Hematopoietic multipotent progenitor cell treated with erythropoietin and hydrocortisone succinate and interleukin-3 and kit ligand, for 6 days (in vitro differentiated cells): ENCODE data around the gene HOGA1.

Experiments
- DNase-seq: peaks from one replicate; pipeline ENCODE4 v3.0.0-alpha.2; 2015

The HOGA1 gene

DNA sequence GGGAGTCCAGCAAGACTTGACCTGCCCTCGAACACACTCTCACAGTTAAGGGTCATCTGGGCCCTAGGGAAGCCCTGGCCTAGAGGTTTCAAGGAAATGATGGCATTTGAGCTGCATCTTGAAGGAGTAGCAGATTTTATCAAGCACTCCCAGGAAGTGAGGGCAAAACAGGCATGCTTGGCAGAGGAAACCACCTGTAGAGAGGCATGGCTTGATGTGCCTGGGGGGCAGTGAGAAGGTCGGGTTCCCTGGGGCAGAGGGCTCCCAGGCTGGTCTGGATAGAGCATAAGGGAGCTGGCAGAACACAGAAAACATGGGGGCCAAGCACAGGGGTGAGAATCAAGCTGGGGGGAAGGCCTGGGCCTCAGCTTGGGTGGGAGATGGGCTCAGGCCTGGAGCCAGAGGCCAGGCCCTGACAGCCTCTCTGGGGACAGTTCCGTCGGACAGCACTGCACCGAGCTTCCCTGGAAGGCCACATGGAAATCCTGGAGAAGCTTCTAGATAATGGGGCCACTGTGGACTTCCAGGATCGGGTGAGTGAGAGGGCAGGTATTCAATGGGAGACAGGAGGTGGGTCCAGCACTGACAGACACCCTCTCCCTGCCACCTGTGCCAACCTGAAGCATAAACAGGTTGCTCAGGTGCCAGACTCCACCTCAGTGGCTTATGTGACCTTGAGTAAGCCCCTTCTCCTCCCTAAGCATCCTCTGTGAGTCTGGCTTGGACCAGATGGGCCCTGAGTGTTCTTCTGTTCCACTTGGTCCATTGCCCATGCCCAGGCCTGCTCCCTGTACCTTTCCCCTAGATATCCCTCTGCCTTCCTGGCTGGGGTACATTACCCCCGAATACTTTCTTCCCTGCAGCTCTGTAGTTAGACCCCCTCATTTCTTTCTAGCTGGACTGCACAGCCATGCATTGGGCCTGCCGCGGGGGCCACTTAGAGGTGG is 3.5 kb upstream of the HOGA1 start:
- DNase-seq, result no peak

DNA sequence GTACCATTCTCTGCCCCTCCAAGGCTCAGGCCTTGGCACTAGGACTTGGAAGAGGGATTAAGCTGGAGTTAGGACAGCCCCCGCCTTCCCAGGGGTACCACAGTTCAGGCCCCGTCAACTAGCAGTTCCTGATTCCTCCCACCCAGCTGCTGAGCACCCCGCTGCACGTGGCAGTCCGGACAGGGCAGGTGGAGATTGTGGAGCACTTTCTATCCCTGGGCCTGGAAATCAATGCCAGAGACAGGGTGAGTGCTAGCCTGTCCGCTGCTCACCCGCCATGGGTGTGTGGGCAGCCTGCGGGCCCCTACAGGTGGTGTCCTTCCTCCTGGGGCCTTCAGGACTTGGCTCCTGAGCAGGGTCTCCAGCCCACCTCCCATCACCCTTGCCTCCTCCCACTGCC is 2.0 kb upstream of the HOGA1 start:
- no peak for DNase-seq

DNA sequence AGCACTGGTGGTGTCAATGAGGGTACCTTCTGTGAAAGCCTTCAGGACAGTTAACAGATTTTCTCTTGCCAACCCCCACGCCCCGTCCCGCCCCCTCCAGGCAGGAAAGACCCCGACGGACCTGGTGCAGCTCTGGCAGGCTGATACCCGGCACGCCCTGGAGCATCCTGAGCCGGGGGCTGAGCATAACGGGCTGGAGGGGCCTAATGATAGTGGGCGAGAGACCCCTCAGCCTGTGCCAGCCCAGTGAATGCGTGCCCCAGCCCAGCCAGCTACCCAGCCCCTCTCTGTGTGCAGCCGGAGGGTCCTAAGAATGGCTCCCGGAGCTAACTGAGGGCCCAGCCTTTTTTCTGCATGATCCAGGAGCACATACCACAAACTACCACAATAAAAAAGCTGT is 713 bp upstream of the HOGA1 start:
- no peak for DNase-seq

DNA sequence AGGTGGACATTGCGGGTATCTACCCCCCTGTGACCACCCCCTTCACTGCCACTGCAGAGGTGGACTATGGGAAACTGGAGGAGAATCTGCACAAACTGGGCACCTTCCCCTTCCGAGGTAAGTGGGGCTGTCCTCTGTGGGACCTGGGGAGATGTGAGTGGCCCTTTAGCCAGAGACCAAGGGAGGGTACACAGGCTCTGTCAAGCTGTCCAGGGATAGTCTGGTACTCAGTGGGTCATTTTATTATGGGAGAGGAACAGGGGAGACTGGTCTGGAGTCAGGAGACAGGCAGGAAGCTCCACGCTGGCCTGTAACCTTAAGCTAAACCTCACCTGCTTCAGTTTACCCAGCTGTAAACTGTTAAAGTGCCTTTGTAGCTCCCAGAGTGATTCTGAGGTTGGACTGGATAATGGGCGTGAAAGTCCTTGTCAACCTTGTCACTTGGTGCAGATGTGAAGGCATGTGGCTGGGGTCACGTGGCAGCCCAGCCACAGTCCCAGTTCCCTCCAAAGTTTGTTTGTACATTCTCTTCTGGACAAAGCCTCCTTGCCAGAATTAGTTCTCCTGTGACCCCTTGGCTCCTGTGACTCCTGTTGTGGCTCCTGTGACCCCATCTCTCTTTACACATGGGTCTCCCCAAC is 729 bp downstream of the HOGA1 start:
- no peak for DNase-seq

DNA sequence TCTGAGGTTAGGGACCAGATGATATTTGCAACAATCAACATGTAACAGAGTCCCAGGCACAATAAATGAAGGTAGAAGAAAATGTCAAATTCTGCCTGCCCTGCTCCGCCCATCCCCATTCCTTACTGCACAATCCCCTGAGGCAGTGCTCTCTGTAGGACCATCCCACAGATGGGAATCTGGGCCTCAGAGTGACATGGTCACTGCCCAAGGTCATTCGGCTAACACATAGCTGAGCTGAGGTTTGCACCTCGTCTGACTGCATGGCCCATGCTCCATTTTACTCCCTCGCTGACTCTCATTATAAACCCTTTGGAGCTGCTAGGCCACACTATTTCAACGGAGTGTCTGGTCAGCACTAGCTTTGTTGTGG is 1.2 kb downstream of the HOGA1 start:
- no peak for DNase-seq

DNA sequence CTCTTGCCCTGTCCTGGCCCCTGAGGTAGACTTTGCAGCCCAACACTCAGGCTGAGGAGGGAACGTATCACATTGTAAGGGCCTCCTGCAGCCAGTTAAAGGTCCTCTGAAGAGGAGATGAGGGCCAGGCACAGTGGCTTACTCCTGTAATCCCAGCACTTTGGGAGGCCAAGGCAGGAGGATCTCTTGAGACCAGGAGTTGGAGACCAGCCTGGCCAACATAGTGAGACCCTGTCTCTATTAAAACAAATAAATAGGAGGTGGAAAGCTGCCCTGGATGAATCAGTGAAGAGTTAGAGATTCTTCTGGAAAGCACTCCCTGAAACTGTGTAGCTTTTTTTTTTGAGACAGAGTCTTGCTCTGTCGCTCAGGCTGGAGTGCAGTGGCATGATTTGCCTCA is 3.0 kb downstream of the HOGA1 start:
- no peak for DNase-seq

DNA sequence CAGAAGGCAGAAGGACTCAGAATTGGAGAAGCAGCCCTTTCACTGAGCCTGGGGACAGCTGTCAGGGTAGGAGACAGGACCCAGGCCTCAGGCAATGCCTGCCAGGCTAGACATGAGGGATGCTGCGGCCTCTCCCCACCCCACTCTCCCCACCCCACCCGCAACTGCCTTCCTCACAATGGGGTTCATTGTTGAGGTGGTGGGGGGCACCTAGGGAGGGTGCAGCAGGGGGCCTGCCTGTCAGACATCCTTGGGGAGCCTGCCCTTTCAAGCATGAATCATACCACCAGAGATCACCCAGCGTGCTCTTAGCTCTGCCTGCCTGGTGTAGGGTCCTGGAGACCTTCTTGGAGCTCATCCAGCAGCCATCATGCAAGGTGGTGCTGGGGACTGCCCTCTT is 5.3 kb downstream of the HOGA1 start, which contains the start of gene C10orf62:
Gene C10orf62, plus strand, starts transcription at position 243 of the 400 bp plus-strand sequence. CDS start 177 bp downstream, outside the sequence.
- no peak for DNase-seq

DNA sequence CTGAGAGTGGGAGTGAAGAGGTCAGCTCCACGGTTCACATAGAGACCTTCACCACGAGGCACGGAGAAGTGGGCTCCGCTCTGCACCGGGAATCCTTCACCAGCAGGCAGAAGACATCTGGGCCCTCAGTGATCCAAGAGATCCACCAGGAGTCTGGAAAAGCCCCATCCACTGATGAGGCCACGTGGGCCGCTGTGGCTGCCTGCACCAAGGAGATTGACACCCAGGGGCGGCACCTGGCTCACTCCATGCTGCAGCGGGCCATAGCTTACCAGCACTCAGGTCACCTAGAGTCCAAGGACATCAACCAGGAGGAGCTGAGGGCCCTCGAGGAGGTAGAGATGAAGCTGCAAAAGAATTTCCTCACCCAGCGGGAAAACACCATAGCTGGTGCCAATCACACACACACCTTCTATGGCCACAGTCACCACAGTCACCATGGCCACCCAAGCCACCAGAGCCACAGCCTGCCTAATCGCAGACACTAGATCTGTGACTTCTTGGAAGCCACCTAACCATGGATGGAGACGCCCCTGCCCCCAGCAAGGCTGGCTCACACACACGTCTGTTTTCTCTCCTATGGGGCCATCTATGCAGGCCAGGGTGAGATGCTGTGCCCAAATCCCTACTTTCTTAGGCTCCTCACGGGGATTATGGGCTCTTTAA is 6.0 kb downstream of the HOGA1 start:
- no peak for DNase-seq

DNA sequence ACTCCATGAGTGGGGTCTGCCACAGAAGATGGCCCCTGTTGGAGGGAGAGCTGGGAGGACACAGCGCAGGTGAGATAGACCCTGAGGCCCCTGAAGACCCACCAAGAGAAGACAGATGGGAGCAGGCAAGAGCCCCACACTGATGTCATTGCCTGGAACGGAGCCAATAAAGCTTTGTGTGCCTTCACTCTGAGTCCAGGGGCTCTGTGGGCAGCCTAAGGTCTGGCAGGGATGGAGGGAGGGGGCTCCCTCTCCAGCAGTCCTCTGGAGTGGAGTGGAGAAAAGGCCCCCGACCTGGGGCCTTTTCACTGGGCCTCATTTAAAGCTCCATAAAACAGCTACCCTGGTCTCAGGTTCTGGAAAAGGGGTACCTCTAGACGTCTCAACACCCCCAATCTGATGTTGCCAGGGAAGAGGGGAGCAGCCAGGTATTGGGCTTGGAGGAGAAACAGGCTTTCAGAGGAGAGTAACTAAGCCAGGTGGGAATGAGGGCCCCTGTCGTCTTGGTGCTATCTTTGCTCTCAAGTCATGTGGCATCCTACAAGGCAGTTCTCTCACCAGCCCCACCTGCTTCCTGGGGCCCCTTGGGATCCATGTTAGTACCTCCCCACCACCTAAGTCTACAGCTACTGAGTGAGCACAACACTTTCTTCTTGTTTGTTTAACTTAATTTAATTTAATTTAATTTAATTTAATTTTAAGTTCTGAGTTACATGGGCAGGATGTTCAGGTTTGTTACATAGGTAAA is 6.7 kb downstream of the HOGA1 start:
- peak; percentile 24 for DNase-seq

DNA sequence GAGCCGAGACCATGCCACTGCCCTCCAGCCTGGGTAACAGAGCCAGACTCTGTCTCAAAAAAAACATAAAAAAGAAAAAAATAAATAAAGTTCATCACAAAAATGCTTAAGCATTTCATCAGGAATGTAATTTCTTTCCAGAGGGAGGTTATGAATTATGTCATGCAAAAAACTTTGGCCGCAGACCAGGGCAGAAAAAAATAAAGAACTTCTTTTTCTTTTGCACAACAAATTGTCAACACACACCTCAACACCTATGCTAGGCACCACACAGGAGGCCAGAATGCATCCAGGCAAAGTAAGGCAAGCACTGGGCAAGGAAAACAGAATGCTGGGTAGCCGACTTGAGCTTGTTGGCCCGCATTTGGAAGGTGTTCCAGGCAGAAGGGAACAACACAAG is 9.2 kb downstream of the HOGA1 start:
- no peak for DNase-seq

DNA sequence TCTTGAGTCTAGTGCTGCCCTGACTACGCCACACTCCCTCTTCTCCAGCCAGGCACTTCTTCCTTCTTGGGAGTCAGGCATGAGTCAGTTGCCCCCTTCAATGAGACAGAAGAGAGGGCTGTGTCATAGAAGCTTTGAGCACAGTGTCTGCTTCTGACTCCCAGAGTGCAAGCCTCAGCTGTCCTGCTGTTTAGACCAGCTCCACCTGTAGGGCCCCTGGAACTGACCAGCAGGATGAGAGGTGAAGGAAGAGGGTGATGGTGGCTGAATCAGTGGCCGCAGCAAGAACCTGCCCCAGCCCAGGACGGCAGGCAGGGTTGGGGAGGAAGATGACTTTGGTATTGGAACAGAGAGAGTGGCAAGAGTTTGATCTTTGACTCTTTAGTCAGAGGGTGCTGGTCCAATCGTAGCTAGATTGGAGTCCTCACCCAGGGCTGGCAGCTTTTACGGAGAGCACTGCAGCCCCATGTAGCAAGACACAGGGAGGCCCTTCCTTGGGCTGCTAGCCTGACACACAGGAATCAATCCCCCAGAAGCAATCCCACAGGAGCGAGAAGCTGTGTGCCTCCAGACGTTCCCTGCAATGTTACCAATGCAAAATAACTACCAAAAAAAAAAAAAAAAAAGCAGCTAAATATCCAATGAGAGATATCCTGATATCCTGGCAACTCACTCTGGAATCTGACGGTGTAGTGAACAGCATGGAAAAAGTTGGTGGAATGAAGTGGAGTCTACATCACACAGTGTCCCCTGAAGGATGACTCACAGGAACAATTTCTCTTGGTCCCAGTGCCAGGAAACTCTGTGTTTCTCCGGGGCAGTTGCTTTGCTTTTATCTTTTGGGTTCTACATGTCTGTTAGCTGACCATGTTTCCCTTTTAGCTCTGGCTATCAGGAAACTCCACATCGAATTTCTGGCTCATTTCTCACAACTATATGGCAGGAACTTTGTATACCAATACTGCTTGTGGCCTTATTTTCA is 12.2 kb downstream of the HOGA1 start:
- peak; percentile 45 for DNase-seq

DNA sequence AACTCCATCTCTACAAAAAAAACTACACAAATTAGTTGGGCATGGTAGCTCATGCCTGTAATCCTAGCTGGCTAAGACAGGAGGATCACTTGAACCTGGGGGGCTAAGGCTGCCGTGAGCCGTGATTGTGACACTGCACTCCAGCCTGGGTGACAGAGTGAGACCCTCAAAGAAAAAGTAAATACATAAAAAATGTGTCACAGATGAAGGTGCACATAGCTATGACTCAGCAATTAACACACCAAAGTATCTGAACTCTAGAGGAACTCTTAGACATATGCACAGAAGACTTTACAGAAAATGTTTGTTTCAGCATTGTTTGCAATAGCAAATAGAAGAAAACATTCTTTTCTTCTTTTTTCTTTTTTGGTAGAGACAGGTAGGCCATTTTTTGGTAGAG is 13.6 kb downstream of the HOGA1 start:
- peak; percentile 25 for DNase-seq

DNA sequence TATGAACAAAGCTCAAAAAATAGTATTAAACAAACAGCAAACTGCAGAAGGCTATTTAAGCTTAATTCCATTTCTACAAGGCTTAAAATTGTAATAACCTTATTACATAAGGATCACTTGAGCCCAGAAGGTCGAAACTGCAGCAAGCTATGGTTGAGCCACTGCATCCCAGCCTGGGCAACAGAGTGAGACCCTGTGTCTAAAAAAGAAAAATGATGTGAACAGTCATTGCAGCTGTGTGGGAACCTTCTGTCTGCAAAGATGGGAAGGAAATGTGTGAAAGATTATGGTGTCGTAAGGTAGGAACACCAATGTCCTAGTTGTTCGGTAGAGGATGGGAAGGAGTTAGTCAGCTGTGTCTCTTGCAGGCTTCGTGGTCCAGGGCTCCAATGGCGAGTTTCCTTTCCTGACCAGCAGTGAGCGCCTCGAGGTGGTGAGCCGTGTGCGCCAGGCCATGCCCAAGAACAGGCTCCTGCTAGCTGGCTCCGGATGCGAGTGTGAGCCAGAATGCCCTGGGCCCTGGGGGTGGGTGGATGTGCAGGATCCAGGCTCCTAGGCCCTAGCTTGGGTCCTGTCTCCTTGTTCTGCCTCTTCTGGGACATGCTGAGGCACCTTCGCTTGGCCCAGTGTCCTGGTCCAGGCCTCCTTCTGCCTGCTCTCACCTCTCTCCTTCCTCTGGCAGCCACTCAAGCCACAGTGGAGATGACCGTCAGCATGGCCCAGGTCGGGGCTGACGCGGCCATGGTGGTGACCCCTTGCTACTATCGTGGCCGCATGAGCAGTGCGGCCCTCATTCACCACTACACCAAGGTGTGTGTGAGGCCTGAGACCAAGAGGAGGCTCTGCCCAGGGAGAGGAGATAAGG is 14.4 kb downstream of the HOGA1 start:
- DNase-seq, result no peak

DNA sequence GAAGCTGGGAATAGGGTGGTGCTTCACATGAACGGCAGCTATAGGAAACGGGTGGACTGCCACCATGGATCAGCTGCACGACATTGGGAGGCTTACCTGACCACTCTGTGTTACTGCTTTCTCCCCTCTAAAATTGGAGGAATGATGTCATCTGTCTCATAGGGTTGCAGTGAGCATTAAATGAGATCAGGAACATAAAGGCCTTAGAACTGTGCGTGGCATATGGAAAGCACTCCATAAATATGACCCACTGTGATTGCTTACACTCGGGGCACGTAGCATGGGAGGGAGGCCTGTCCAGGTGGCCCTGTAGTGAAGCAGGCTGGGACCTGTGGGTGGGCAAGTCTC is 15.1 kb downstream of the HOGA1 start:
- no peak for DNase-seq

DNA sequence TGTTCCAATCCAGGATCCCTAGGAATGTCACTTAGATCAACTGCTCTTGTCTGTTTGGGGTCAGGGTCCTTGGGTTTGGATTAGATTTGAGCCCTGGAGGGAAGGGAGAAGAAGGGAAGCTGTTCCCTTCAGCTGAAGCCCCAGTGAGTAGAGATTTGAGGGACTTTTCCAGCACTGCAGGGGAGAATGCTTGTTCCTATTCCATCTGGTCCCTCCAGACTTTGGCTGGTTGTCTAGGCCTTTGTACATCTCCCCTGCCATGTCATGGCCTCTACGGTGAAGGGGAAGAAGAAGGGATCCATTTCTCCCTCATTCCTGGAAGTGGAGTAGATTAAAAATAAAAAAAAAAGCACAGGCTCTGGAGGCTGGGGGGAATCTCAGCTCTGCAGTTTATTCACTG is 16.4 kb downstream of the HOGA1 start:
- DNase-seq, result no peak

DNA sequence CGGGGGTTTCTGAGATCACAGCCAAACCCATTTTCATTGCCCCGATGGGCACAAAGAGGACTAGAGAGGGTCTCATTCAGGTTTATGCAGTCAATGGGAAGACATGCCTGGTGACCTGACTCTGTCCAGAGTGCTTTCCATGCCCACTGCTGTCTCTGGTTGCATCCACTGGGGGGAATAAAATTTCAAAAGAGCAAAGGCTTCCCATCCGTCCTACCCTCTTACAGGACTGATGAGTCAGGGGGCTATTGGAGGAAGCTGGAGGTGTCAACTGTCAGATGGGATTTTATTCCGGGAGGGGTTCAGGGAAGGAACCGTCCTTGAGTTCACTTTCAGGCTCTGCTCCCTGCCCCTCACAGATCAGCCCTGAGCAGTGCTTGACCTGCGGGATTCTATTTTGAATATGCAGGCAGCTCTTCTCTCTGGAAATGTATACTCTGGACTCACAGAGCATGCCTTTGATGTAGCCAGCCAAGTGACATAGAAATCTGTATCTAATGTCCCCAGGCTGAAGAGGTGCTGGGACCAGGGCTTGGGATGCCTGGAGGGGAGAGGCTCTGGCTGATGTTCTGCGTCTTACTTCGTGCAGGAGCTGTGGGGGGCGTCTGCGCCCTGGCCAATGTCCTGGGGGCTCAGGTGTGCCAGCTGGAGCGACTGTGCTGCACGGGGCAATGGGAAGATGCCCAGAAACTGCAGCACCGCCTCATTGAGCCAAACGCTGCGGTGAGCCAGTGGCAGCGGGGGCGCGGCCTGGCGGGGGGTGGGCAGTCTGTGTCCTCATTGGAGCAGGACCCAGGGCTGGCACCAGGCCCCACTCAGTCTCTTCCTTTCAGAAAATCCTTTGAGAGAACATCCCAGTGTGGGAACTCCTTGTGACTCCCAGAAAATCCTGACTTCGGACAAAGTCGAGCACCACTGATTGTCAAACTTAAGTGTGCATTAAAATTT is 17.4 kb downstream of the HOGA1 start:
- DNase-seq, result no peak

DNA sequence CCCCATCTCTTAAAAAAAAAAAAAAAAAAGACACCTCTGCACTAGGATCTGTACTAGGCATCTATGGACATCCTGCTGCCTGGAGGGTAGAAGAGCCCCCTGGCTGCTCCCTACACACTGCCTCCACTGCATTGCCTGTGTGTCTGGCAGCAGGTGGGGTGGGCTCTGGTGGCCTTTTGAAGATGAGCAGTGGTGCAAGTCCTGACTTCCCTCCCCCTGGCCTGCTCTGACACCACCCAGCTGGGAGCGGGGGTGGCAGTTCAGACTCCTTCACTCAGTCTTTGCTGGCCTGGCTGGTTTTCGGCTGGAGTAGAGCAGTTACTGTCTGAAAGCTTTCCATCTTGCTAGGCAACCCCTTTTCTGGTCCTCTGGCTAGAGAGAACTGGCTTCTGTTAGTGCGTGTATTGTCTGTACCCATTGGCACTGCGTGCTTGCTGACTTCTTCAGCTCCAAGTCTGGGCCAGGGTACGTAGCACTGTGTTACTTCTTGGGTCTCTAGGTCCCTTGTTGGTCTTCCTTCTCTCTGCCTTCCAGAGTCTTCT is 23.0 kb downstream of the HOGA1 start:
- no peak for DNase-seq

DNA sequence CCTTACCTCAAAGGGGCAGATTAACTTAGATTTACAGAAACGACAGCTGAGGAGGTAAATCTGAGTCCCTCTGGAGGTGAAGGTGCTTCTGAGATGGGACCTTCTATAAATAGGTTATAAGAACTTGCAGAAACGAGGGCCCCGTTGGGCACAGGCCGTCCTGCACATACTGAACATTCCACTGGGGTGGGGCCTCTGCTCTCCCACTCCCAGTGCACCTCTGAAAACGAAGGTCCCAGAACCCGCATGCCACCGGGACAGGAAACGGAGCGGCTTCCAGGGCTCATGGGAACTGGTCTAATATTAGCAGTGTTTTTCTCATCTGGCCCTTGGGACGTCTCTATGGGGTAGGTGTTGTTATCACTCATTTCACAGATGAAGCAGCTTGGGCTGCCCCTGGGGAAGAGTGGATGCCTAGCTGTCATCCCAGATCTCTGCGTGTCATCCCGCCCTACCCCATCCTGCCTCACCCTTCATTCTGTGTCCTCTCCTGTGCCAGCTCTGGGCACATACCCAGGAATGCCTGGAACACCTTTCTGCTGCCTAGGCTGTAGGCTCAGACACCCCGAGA is 24.9 kb downstream of the HOGA1 start:
- DNase-seq, result no peak

DNA sequence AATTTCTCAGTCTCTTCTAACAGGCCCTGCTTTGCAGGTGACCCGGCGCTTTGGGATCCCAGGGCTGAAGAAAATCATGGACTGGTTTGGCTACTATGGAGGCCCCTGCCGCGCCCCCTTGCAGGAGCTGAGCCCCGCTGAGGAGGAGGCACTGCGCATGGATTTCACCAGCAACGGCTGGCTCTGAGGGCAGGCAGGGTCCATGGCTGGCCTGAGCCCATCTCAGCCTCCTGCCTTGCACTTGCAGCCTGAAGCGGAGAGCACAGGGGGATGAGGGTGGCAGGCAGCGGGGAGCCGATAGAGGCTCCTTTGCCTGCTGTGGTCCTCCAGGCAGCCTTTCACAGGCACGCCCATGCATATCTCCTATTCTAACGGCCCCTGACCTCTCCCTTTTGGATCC is 27.3 kb downstream of the HOGA1 start:
- no peak for DNase-seq
